Breast epithelium (tissue), 4 donors: ENCODE results near the gene CA5B. TPM values are rescaled to one million over a fixed set of nuclear protein-coding genes. Genes with fewer than 3 reads are reported as not detected.

Source experiments
- DNase-seq, 2 donors: peaks; one replicate each; pipeline ENCODE4 v3.0.0-alpha.2; 2019; ENCODE audit warnings: low spot score in 2 of 2
- H3K27ac ChIP-seq, 2 donors: fragments of 200-600 bp; sonication (generic) in 1 of 2; one replicate each; pipeline ENCODE4 v1.5.1; 2016 to 2019; ENCODE audit warnings: mild to moderate bottlenecking in 1 of 2
- H3K27me3 ChIP-seq, 2 donors: fragments of 200-600 bp; sonication (generic) in 1 of 2; one replicate each; pipeline versions ENCODE4 v1.5.1 to v1.6.0; 2017 to 2019; ENCODE audit warnings: control low read depth in 1 of 2, mild to moderate bottlenecking in 1 of 2
- H3K36me3 ChIP-seq: fragments of 200-600 bp; one replicate; pipeline ENCODE4 v1.5.1; 2019
- H3K4me1 ChIP-seq, 2 donors: fragments of 200-600 bp; sonication (generic); one replicate each; pipeline ENCODE4 v1.5.1; 2016 to 2019; ENCODE audit warnings: control low read depth in 1 of 2
- H3K4me3 ChIP-seq, 3 donors: fragments of 200-600 bp; sonication (generic); 1 replicate in 2 of 3; 2 replicates in 1 of 3; pipeline ENCODE4 v1.5.1; 2016 to 2019; ENCODE audit warnings: mild to moderate bottlenecking in 3 of 3, moderate library complexity in 2 of 3
- H3K9me3 ChIP-seq, 2 donors: fragments of 200-600 bp; sonication (generic) in 1 of 2; one replicate each; pipeline ENCODE4 v1.5.1; 2016 to 2019; ENCODE audit warnings: control low read depth in 1 of 2
- CTCF ChIP-seq, 3 donors: fragments of 450-650 bp; IDR thresholded peaks; one replicate each; pipeline ENCODE4 v1.5.1; 2016 to 2017; ENCODE audit warnings: antibody characterized with exemption in 3 of 3, mild to moderate bottlenecking in 3 of 3, moderate library complexity in 3 of 3
- POLR2A ChIP-seq: fragments of 450-650 bp; IDR thresholded peaks from one replicate; pipeline ENCODE4 v1.6.1; 2016; ENCODE audit warnings: antibody characterized with exemption, mild to moderate bottlenecking, moderate library complexity
- POLR2AphosphoS5 ChIP-seq, 3 donors: sonication (generic); formaldehyde crosslinking; IDR thresholded peaks; one replicate each; pipeline ENCODE4 v1.6.1; 2017; ENCODE audit warnings: antibody characterized with exemption in 3 of 3
- intact Hi-C: fragments of 100-400 bp; cut with DNase I; formaldehyde crosslinking; loops from one replicate; pipeline ENCODE4 v1.15.1; 2023; ENCODE audit warnings: low total_unique reads
- total RNA-seq, 3 donors: library from RNA; depleted of rRNA; stranded (reverse); fragments of >200 nt; gene quantifications; one replicate each; pipeline ENCODE4 v1.1.0, GENCODE V29; 2016

Gene CA5B
- total RNA-seq, 3 donors from 2014 or later: 16.1 to 23.0 (median 22.0) TPM

GRCh38 chrX:15808254-15808653, 70.2 kb downstream of the CA5B start:
- TF ChIP-seq POLR2A: no peak
- TF ChIP-seq CTCF (IDR thresholded peaks at IDR 0.05): no peak
- no peak for TF ChIP-seq POLR2AphosphoS5 (IDR thresholded peaks at IDR 0.05)
- no peak for DNase-seq
- Histone ChIP-seq H3K27me3 (no peaks in the 10 kb centered on the region), H3K36me3 (no peaks in the 10 kb centered on the region), H3K27ac (no peak overlapping the region), H3K4me1 (no peaks in the 10 kb centered on the region), H3K9me3 (no peaks in the 10 kb centered on the region), H3K4me3 (no peak overlapping the region)
- intact Hi-C loops: no loop called here

GRCh38 chrX:15812192-15812938, 74.3 kb downstream of the CA5B start:
- Histone ChIP-seq H3K27me3 (no peaks in the 10 kb centered on the region), H3K4me1 (no peaks in the 10 kb centered on the region), H3K27ac (no peak overlapping the region), H3K4me3 (no peak overlapping the region), H3K36me3 (no peaks in the 10 kb centered on the region), H3K9me3 (no peaks in the 10 kb centered on the region)
- no peak for TF ChIP-seq POLR2AphosphoS5 (IDR thresholded peaks at IDR 0.05)
- TF ChIP-seq POLR2A: no peak
- TF ChIP-seq CTCF (IDR thresholded peaks at IDR 0.05): no peak
- no peak for DNase-seq
- intact Hi-C loops: no loop called here

GRCh38 chrX:15813416-15813815, 75.3 kb downstream of the CA5B start:
- no peak overlapping the region for H3K4me3 ChIP-seq
- DNase-seq: no peak
- no peak overlapping the region for H3K27ac ChIP-seq
- no peaks in the 10 kb centered on the region for H3K36me3 ChIP-seq
- intact Hi-C loops: no loop called here
- H3K27me3 ChIP-seq: no peaks in the 10 kb centered on the region
- H3K4me1 ChIP-seq: no peaks in the 10 kb centered on the region
- TF ChIP-seq POLR2A: no peak
- no peak for TF ChIP-seq POLR2AphosphoS5 (IDR thresholded peaks at IDR 0.05)
- TF ChIP-seq CTCF (IDR thresholded peaks at IDR 0.05): no peak
- H3K9me3 ChIP-seq: no peaks in the 10 kb centered on the region

GRCh38 chrX:15814771-15815365, 76.8 kb downstream of the CA5B start:
- intact Hi-C loops: no loop called here
- DNase-seq: no peak
- no peaks in the 10 kb centered on the region for H3K36me3 ChIP-seq

More at GRCh38 chrX:15814771-15815365, 76.8 kb downstream of the CA5B start:
- TF ChIP-seq POLR2A (no peak), POLR2AphosphoS5 (IDR thresholded peaks at IDR 0.05) (no peak), CTCF (IDR thresholded peaks at IDR 0.05) (no peak)
- Histone ChIP-seq H3K27me3 (no peaks in the 10 kb centered on the region), H3K4me1 (no peaks in the 10 kb centered on the region), H3K27ac (no peak overlapping the region), H3K9me3 (no peaks in the 10 kb centered on the region), H3K4me3 (no peak overlapping the region)
